ENCODE results near the gene ABCB11. TPM values are rescaled to one million over a fixed set of nuclear protein-coding genes. Genes with fewer than 3 reads are reported as not detected.
A peak's percentile ranks its signal among the peaks of the same experiment; 100 is the strongest.

The ABCB11 gene
- total RNA-seq, 1 experiment from 2014 or later: 0.11 TPM

GRCh38 chr2:168993538-168993937, 37.6 kb downstream of the ABCB11 start:
- Histone ChIP-seq H3K4me3 (ENCODE audit: low read length) (no peak overlapping the region), H3K27me3 (ENCODE audit: low read length) (no peaks in the 10 kb centered on the region), H3K9me3 (ENCODE audit: low read length) (no peaks in the 10 kb centered on the region), H3K27ac (ENCODE audit: low read length) (no peak overlapping the region), H4K20me1 (ENCODE audit: low read length) (no peaks in the 10 kb centered on the region), H3K79me2 (ENCODE audit: low read length) (no peaks in the 10 kb centered on the region), H3K4me1 (ENCODE audit: insufficient read depth, low read length) (peaks cover 12% of the 10 kb centered on the region), H2AFZ (ENCODE audit: low read length) (no peak overlapping the region), H3K4me2 (ENCODE audit: low read length) (no peak overlapping the region), H3K9me2 (replicated peaks; ENCODE audit: low read length) (0 out of 2 replicates have a peak, but pooled peaks cover 3% of the 10 kb centered on the region), H3F3A (ENCODE audit: low read length, unreplicated experiment) (no peaks in the 10 kb centered on the region), H3K9ac (ENCODE audit: low read length) (no peak overlapping the region), H3K36me3 (ENCODE audit: low read depth, low read length) (no peaks in the 10 kb centered on the region)
- DNase-seq (no peak), ATAC-seq (no peak)
- intact Hi-C loops (cut with micrococcal nuclease): no loop called here
- no TSS peak for BruUV-seq (replicated peaks)
- TF ChIP-seq CTCF (conservative IDR thresholded peaks at IDR 0.05; ENCODE audit: low read depth, low read length) (no peak), EZH2phosphoT487 (IDR thresholded peaks at IDR 0.05; ENCODE audit: borderline replicate concordance, low read length) (no peak), EZH2 (IDR thresholded peaks at IDR 0.05; ENCODE audit: low read length, unreplicated experiment) (no peak)
- CTCF ChIA-PET: no interaction called here
- POLR2A ChIA-PET (ENCODE audit: unreplicated experiment): no interaction called here

- no peak overlapping the region for H3K27ac ChIP-seq (ENCODE audit: low read length)
- H3K4me1 ChIP-seq (ENCODE audit: insufficient read depth, low read length): peaks cover 12% of the 10 kb centered on the region
- H3K27me3 ChIP-seq (ENCODE audit: low read length): no peaks in the 10 kb centered on the region
- H3K79me2 ChIP-seq (ENCODE audit: low read length): no peaks in the 10 kb centered on the region
- no peak overlapping the region for H2AFZ ChIP-seq (ENCODE audit: low read length)
- intact Hi-C loops (cut with micrococcal nuclease): no loop called here
- ChIA-PET CTCF (no interaction called here), POLR2A (ENCODE audit: unreplicated experiment) (no interaction called here)
- no peak overlapping the region for H3K4me3 ChIP-seq (ENCODE audit: low read length)
- DNase-seq (peak; percentile 56), ATAC-seq (no peak)
- 0 out of 2 replicates have a peak overlapping the region, but pooled peaks have one; percentile 8 for H3K4me2 ChIP-seq (ENCODE audit: low read length)
- H4K20me1 ChIP-seq (ENCODE audit: low read length): no peaks in the 10 kb centered on the region
- no peak overlapping the region for H3K9ac ChIP-seq (ENCODE audit: low read length)
- 0 out of 2 replicates have a peak, but pooled peaks cover 3% of the 10 kb centered on the region for H3K9me2 ChIP-seq (replicated peaks; ENCODE audit: low read length)
- no peaks in the 10 kb centered on the region for H3K36me3 ChIP-seq (ENCODE audit: low read depth, low read length)
- no TSS peak for BruUV-seq (replicated peaks)
- no peak for TF ChIP-seq CTCF (conservative IDR thresholded peaks at IDR 0.05; ENCODE audit: low read depth, low read length)
- no peak for TF ChIP-seq EZH2 (IDR thresholded peaks at IDR 0.05; ENCODE audit: low read length, unreplicated experiment)
- no peak for TF ChIP-seq EZH2phosphoT487 (IDR thresholded peaks at IDR 0.05; ENCODE audit: borderline replicate concordance, low read length)
- no peaks in the 10 kb centered on the region for H3F3A ChIP-seq (ENCODE audit: low read length, unreplicated experiment)
- H3K9me3 ChIP-seq (ENCODE audit: low read length): no peaks in the 10 kb centered on the region
Observed at GRCh38 chr2:168992591-168993349, 38.4 kb downstream of the ABCB11 start.

GRCh38 chr2:168992026-168992425, 39.1 kb downstream of the ABCB11 start:
- no peak overlapping the region for H3K4me3 ChIP-seq (ENCODE audit: low read length)
- no peak overlapping the region for H3K27ac ChIP-seq (ENCODE audit: low read length)
- ChIA-PET POLR2A (ENCODE audit: unreplicated experiment) (no interaction called here), CTCF (no interaction called here)
- no peak for TF ChIP-seq CTCF (conservative IDR thresholded peaks at IDR 0.05; ENCODE audit: low read depth, low read length)
- no peak for TF ChIP-seq EZH2 (IDR thresholded peaks at IDR 0.05; ENCODE audit: low read length, unreplicated experiment)
- TF ChIP-seq EZH2phosphoT487 (IDR thresholded peaks at IDR 0.05; ENCODE audit: borderline replicate concordance, low read length): no peak
- no peaks in the 10 kb centered on the region for H3K27me3 ChIP-seq (ENCODE audit: low read length)
- H3K4me2 ChIP-seq (ENCODE audit: low read length): 0 out of 2 replicates have a peak overlapping the region, but pooled peaks have one; percentile 8
- no peak overlapping the region for H2AFZ ChIP-seq (ENCODE audit: low read length)
- H3K4me1 ChIP-seq (ENCODE audit: insufficient read depth, low read length): peaks cover 12% of the 10 kb centered on the region
- 0 out of 2 replicates have a peak, but pooled peaks cover 3% of the 10 kb centered on the region for H3K9me2 ChIP-seq (replicated peaks; ENCODE audit: low read length)
- no TSS peak for BruUV-seq (replicated peaks)
- intact Hi-C loops (cut with micrococcal nuclease): no loop called here
- no peaks in the 10 kb centered on the region for H3K9me3 ChIP-seq (ENCODE audit: low read length)
- no peaks in the 10 kb centered on the region for H4K20me1 ChIP-seq (ENCODE audit: low read length)
- H3K9ac ChIP-seq (ENCODE audit: low read length): no peak overlapping the region
- H3K79me2 ChIP-seq (ENCODE audit: low read length): no peaks in the 10 kb centered on the region
- no peaks in the 10 kb centered on the region for H3F3A ChIP-seq (ENCODE audit: low read length, unreplicated experiment)
- ATAC-seq (no peak), DNase-seq (peak; percentile 38)
- no peaks in the 10 kb centered on the region for H3K36me3 ChIP-seq (ENCODE audit: low read depth, low read length)
